GM18505 (cell line): ENCODE results near the gene IGF1R.

Experiments used
- ATAC-seq: cut with Tn5 transposase; IDR thresholded peaks from one replicate; pipeline ENCODE4 v1.9.1; 2021; ENCODE audit not compliant: unreplicated experiment
- POLR2A ChIP-seq: IDR thresholded peaks from 4 replicates; pipeline ENCODE4 v1.6.1; 2011; ENCODE audit warnings: borderline replicate concordance; ENCODE audit not compliant: insufficient read depth, insufficient read length; ENCODE audit errors: extremely low read depth

Gene IGF1R

GRCh38 chr15:99010768-99011167 is 362.4 kb downstream of the IGF1R start:
- TF ChIP-seq POLR2A: no peak

More at GRCh38 chr15:99010768-99011167, 362.4 kb downstream of the IGF1R start:
- no peak for ATAC-seq
